ENCODE measurements around the gene VRK3.

VRK3 gene

GRCh38 chr19:50026550-50026906 is 1.4 kb upstream of the VRK3 start:
- DNase-seq = no peak

GRCh38 chr19:50025794-50026549 is 800 bp upstream of the VRK3 start, which contains the start of gene ZNF473:
ZNF473 (plus strand) TSS chr19:50026005; CDS start chr19:50031083, 5,078 bp downstream.
- peak; percentile 88 to 90 for DNase-seq

GRCh38 chr19:50024719-50025021 is 502 bp downstream of the VRK3 start:
- no peak for DNase-seq

GRCh38 chr19:50022823-50023222 is 2.3 kb downstream of the VRK3 start:
- DNase-seq = no peak

GRCh38 chr19:50020481-50020880 is 4.7 kb downstream of the VRK3 start:
- no peak for DNase-seq

GRCh38 chr19:50016225-50016807 is 8.9 kb downstream of the VRK3 start:
- no peak for DNase-seq

GRCh38 chr19:50008532-50008931 is 16.6 kb downstream of the VRK3 start:
- DNase-seq = no peak

GRCh38 chr19:50007947-50008346 is 17.2 kb downstream of the VRK3 start:
- no peak for DNase-seq

- DNase-seq = no peak
Measured at GRCh38 chr19:50007170-50007569, 18.0 kb downstream of the VRK3 start.

GRCh38 chr19:50005428-50005827 is 19.7 kb downstream of the VRK3 start:
- no peak for DNase-seq

- no peak for DNase-seq
Measured at GRCh38 chr19:50003810-50004419, 21.3 kb downstream of the VRK3 start.

- no peak for DNase-seq
Measured at GRCh38 chr19:50003254-50003788, 21.9 kb downstream of the VRK3 start.

- DNase-seq = no peak
Measured at GRCh38 chr19:50002386-50002960, 22.7 kb downstream of the VRK3 start.

- no peak for DNase-seq
Measured at GRCh38 chr19:50001775-50002174, 23.4 kb downstream of the VRK3 start.

GRCh38 chr19:50000841-50001557 is 24.2 kb downstream of the VRK3 start:
- no peak for DNase-seq

GRCh38 chr19:50000038-50000840 is 24.9 kb downstream of the VRK3 start:
- DNase-seq = no peak

- no peak for DNase-seq
Measured at GRCh38 chr19:49999371-50000010, 25.7 kb downstream of the VRK3 start.

GRCh38 chr19:49997709-49998108 is 27.5 kb downstream of the VRK3 start:
- no peak for DNase-seq

- DNase-seq = no peak
Measured at GRCh38 chr19:49988433-49988832, 36.7 kb downstream of the VRK3 start.

GRCh38 chr19:49988007-49988406 is 37.2 kb downstream of the VRK3 start:
- no peak for DNase-seq

GRCh38 chr19:49987159-49987698 is 37.9 kb downstream of the VRK3 start:
- DNase-seq = peak; percentile 64 to 69
